RWPE1 (cell line): ENCODE measurements around the gene SYCP2L.

Experiments
- CTCF ChIA-PET: fragments of 350-600 bp; sonication (Branson Sonifier 250); formaldehyde crosslinking; extraction: SDS; loops from one replicate; lab custom pipeline; 2021; lab: Yijun Ruan, JAX
- POLR2A ChIA-PET: fragments of 400-600 bp; formaldehyde crosslinking; extraction: SDS; loops from one replicate; lab custom pipeline; 2020; ENCODE audit warnings: antibody characterized with exemption; ENCODE audit not compliant: low non-redundant PET; lab: Yijun Ruan, JAX
- DNase-seq: peaks from one replicate; pipeline ENCODE4 v3.0.0; 2012; ENCODE audit warnings: low spot score
- H3K27ac ChIP-seq: fragments of 450-650 bp; 2 replicates; pipeline ENCODE4 v1.5.1; 2017
- TF ChIP-seq, protein P1 (sequence below): fragments of 450-650 bp; conservative IDR thresholded peaks from 2 replicates; pipeline ENCODE4 v1.5.1; 2017; ENCODE audit warnings: low read depth, mild to moderate bottlenecking

SYCP2L gene

DNA sequence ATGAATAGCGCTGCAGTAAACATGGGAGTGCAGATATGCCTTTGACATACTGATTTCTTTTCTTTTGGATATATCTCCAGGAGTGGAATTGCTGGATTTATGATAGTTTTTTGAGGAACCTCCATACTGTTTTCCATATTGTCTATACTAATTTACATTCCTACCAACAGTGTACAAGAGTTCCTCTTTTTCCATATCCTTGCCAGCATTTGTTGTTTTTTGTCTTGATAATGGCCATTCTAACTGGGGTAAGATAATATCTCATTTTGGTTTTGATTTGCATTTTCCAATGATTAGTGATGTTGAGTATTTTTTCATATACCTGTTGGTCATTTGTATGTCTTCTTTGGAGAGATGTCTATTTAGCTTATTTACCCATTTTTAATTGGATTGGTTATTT is 3.3 kb downstream of the SYCP2L start:
- POLR2A ChIA-PET = no interaction called here
- TF ChIP-seq, protein P1, sequence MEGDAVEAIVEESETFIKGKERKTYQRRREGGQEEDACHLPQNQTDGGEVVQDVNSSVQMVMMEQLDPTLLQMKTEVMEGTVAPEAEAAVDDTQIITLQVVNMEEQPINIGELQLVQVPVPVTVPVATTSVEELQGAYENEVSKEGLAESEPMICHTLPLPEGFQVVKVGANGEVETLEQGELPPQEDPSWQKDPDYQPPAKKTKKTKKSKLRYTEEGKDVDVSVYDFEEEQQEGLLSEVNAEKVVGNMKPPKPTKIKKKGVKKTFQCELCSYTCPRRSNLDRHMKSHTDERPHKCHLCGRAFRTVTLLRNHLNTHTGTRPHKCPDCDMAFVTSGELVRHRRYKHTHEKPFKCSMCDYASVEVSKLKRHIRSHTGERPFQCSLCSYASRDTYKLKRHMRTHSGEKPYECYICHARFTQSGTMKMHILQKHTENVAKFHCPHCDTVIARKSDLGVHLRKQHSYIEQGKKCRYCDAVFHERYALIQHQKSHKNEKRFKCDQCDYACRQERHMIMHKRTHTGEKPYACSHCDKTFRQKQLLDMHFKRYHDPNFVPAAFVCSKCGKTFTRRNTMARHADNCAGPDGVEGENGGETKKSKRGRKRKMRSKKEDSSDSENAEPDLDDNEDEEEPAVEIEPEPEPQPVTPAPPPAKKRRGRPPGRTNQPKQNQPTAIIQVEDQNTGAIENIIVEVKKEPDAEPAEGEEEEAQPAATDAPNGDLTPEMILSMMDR = no peak
- CTCF ChIA-PET = interaction anchor here (0.6 kb wide), 1 partner anchor 289 kb away, joined by 3 read pairs; no protein-coding TSS in a partner anchor
- DNase-seq = no peak
- no peak overlapping the region for H3K27ac ChIP-seq

DNA sequence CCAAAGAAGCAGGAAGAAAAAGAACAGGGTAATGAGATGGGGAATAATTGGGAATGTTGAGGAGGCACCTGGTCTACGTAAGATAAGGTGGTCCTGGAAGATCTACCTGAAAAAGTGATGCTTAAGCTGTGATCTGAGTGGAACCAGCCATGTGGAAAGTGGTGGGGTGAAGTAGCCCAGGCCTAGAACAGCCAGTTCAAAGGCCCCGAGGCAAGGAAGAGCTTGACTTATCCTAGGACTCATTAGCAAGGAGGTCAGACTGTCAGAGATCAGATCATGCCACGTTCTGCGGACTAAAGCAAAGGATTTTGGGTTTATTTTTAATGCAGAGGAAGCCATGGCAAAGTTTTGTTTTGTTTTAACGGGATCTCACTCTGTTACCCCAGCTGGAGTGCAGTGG is 5.1 kb downstream of the SYCP2L start:
- CTCF ChIA-PET = no interaction called here
- POLR2A ChIA-PET = no interaction called here
- TF ChIP-seq, protein P1 = no peak
- no peak overlapping the region for H3K27ac ChIP-seq
- DNase-seq = no peak

DNA sequence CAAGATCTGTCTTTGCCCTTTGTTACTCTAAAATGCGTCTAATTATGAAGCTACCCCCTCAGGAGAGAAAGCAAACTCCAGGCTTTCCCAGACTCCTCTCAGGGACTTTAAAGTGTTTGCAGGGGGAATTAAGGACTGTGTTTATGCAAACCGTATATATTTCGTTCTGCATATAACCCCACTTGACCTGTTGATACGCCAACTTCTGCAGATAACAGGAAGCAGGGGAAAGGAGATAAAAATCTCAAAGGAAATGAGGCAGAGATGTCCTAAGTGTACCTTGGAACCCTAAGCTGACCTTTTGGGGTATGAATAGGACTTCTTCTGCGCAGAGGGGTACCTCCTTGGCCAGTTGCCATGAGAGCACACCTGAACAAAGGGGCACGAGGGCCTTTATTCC is 8.1 kb downstream of the SYCP2L start:
- ChIA-PET POLR2A (no interaction called here), CTCF (no interaction called here)
- no peak overlapping the region for H3K27ac ChIP-seq
- TF ChIP-seq, protein P1 = no peak
- DNase-seq = no peak

DNA sequence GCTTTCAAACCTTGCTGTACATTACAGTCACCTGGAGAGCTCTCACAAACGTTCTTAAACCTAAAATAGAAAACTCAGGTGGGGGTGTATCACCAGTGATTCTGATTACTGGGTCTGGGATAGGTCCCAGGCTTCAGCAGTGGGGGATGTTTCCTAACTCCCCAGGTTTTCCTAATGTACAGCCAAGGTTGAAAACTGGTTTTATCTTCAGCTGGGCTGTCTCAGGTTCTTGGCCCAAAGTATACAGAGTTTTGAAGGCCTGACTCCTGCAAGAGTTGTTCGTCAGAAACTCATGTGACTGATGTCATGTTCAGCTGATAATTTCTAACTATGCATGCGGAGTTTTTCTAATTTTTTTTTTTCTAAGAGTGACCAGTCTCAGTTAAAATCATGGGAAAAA is 9.8 kb downstream of the SYCP2L start:
- TF ChIP-seq, protein P1 = no peak
- DNase-seq = no peak
- H3K27ac ChIP-seq = no peak overlapping the region
- CTCF ChIA-PET = interaction anchor here (0.6 to 1.0 kb wide), 3 partner anchors 10 to 355 kb away, joined by 3 to 5 read pairs (median 3); no protein-coding TSS in a partner anchor
- POLR2A ChIA-PET = no interaction called here

DNA sequence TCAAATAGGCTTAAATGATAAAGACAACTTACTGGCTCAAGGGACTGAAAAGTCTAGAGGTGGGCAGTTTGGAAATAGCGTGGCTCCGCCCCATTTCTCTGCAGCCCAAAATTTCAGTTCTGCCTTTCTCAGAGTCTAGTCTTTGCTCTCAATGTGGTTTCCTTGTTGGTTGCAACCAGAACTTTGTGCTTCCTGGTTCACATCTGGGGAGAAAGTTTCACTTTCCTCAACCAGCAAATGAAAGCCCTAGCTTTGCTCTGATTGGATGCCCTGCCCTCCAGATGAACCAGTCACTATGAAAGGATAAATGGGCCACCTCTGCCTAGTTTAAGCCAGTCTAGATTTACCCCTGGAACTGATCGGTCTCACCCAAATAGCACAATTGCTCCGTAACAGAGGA is 14.9 kb downstream of the SYCP2L start:
- no peak overlapping the region for H3K27ac ChIP-seq
- ChIA-PET CTCF (no interaction called here), POLR2A (no interaction called here)
- no peak for DNase-seq
- TF ChIP-seq, protein P1 = no peak

DNA sequence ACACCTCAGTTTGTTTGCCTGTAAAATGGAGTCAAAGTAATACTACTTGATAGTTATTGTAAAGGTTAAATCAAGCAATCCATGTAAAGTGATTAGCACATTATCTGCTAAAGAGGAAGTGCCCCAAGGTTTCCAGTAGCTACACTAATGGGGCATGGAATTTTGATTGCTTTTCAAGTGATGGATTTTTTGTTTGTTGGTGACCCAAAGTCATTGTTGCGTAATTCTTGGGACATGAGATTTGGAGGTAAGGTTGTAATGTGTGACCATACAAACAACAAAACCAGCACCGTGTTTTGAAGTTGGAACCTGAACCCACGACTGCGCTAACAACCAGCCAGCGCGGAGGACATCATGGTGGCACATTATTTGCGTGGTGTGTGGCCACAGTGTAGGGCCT is 17.2 kb downstream of the SYCP2L start:
- TF ChIP-seq, protein P1 = no peak
- ChIA-PET CTCF (no interaction called here), POLR2A (no interaction called here)
- H3K27ac ChIP-seq = no peak overlapping the region
- DNase-seq = no peak
